RWPE1 (cell line): ENCODE data around the gene RRP8.

Experiments used
- CTCF ChIA-PET: fragments of 350-600 bp; sonication (Branson Sonifier 250); formaldehyde crosslinking; extraction: SDS; loops from one replicate; lab custom pipeline; 2021; lab: Yijun Ruan, JAX
- POLR2A ChIA-PET: fragments of 400-600 bp; formaldehyde crosslinking; extraction: SDS; loops from one replicate; lab custom pipeline; 2020; ENCODE audit warnings: antibody characterized with exemption; ENCODE audit not compliant: low non-redundant PET; lab: Yijun Ruan, JAX
- DNase-seq: peaks from one replicate; pipeline ENCODE4 v3.0.0; 2012; ENCODE audit warnings: low spot score
- H3K27ac ChIP-seq: fragments of 450-650 bp; 2 replicates; pipeline ENCODE4 v1.5.1; 2017
- TF ChIP-seq, protein P1 (sequence below): fragments of 450-650 bp; conservative IDR thresholded peaks from 2 replicates; pipeline ENCODE4 v1.5.1; 2017; ENCODE audit warnings: low read depth, mild to moderate bottlenecking

The RRP8 gene

DNA sequence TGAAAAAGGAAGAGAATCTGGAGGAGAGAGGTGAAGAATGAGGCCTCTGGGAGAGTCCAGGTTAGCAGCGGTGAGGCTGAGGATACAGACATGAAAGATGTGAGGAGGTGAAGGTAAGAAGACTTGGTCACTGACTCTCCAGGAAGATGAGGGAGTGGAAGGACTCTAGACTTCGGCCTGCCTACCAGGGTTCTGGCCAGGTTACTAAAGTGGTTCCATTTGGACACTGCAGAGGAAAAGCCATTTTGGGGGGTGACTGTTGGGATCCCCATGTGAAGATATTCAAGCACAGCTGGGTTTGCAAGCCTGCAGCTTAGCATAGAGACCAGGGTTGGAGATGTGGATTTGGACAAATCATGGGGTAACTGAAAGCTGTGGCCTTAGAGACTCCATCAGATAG is 44.4 kb upstream of the RRP8 start:
- H3K27ac ChIP-seq = no peak overlapping the region
- TF ChIP-seq, protein P1, sequence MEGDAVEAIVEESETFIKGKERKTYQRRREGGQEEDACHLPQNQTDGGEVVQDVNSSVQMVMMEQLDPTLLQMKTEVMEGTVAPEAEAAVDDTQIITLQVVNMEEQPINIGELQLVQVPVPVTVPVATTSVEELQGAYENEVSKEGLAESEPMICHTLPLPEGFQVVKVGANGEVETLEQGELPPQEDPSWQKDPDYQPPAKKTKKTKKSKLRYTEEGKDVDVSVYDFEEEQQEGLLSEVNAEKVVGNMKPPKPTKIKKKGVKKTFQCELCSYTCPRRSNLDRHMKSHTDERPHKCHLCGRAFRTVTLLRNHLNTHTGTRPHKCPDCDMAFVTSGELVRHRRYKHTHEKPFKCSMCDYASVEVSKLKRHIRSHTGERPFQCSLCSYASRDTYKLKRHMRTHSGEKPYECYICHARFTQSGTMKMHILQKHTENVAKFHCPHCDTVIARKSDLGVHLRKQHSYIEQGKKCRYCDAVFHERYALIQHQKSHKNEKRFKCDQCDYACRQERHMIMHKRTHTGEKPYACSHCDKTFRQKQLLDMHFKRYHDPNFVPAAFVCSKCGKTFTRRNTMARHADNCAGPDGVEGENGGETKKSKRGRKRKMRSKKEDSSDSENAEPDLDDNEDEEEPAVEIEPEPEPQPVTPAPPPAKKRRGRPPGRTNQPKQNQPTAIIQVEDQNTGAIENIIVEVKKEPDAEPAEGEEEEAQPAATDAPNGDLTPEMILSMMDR = no peak
- ChIA-PET POLR2A (no interaction called here), CTCF (no interaction called here)
- DNase-seq = no peak

DNA sequence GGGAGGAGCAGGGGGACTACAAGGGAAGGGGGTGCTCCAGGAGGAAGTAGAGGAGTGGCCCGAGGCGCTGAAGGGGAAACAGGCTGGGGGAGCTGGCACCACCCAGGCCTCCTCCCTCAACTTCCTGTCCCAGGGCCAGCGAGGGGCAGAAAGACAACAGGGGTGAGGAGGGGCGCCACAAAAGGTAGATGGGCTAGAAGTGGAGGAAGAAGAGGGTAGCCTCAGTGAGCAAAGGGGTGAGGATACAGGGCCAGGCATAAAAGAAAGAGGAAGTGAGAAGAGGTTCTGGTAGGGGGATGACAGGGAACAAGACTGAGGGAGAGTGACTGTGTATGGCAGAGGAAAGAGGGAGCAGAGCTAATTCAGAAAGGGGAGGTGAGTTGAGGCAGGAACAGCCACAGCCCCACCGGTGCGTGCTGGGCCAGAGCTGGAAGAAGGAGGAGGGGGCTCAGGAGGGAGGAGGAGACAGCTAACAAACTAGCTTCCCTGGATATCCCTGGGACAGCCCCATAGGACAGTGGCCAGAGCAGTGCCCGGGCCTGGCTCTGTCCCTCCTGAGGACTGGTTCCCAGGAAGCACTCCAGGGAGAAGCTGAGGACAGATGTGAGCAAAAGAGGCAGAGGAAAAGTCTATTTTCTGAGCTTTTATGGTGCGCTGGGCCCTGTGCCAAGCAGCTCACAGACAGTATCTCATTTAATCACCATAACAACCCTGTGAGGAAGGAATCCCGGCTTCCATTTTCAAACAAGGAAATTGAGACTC is 43.7 kb upstream of the RRP8 start:
- POLR2A ChIA-PET = no interaction called here
- CTCF ChIA-PET = no interaction called here
- H3K27ac ChIP-seq = no peak overlapping the region
- TF ChIP-seq, protein P1 = no peak
- no peak for DNase-seq

DNA sequence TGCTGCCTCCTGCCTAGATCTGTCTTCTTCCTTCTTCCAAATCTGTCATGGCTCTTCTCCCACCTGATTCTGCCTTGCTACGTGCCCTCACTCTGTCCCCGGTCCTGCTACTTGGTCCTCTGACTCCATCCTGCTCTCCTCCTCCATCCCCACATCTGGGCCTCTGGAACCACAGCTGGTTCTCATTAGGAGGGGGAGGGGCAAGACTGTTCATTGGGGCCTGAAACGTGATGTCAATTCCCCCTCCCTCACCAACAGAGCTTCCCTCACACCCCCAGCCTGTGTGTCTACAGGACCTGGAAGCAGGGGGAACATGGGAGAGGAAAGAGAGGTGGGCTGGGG is 43.1 kb upstream of the RRP8 start:
- TF ChIP-seq, protein P1 = no peak
- DNase-seq = no peak
- ChIA-PET POLR2A (no interaction called here), CTCF (interaction anchor here (0.5 kb wide), 1 partner anchor 26 kb away, joined by 3 read pairs; no protein-coding TSS in a partner anchor)
- no peak overlapping the region for H3K27ac ChIP-seq

DNA sequence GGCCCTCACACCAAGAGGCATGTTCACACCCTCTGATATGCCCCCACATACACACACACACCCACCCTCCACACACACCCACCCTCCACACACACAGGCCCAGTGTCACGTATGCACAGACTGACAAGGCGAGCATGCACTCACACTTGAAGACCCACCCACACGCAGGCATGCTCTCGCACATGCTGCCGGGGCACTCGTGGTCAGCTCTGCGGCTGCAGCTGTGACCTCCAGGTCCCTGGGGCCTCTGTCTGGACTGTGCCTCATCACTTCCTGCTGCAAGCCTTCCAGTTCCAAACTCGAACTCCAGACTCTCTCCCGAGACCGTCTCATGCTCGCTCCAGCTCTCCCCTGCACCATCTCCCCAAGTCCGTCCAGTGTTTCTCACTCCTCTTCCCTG is 42.7 kb upstream of the RRP8 start:
- CTCF ChIA-PET = interaction anchor here (0.5 kb wide), 1 partner anchor 26 kb away, joined by 3 read pairs; no protein-coding TSS in a partner anchor
- POLR2A ChIA-PET = no interaction called here
- TF ChIP-seq, protein P1 = no peak
- DNase-seq = no peak
- no peak overlapping the region for H3K27ac ChIP-seq

DNA sequence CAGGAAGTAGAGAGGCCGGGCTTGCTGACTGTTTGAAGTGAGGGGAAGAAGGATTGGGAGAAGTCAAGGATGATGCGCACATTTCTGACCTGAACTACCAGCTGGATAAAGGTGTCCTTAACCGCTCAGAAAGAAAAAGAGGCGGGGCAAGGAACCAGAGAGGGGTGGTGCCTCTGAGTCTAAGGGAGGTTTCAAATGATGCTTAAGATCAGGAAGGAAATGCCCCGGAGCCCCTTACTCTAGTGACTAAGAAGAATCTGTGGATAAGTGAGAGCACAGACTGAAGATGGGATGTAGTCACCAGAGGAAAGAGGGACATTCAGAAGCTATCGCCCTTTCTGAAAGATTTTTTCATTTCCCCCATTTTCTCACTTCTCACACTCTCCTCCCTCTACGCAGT is 39.5 kb upstream of the RRP8 start:
- CTCF ChIA-PET = interaction anchor here (0.5 kb wide), 1 partner anchor 25 kb away, joined by 5 read pairs; no protein-coding TSS in a partner anchor
- POLR2A ChIA-PET = no interaction called here
- no peak overlapping the region for H3K27ac ChIP-seq
- no peak for DNase-seq
- TF ChIP-seq, protein P1 = no peak

DNA sequence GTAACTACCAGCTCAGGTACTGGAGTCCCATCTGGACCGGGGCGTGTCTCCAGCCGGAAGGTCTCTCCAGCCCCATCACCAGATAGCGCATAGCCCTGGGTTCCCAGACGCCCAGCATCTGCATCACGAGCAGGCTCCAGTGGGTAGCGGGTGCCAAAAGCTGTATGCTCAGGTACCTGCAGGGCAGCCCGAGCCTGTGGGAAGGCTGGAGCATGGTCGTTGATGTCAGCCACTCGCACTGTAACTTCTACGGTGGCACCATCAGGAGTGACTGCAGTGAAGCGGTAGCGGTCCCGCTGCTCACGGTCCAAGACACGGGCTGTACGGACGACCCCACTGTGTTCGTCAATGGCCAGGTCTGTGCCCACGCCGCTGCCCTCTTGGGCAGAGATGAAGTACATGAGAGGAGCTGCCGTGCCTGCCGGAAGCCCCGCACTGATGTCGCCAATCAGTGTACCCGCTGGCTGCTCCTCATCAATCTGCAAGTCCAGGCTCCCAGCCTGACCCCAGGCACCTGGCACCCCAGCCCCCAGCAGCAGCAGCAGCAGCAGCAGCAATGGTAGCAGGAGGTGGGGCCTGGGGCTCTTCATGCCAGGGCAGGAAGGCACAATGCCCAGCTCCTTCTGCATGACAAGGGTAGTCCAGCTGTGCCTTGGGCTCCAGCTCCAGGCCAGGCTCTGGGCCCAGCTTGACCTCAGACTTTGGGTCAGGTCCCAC is 37.7 kb upstream of the RRP8 start:
- POLR2A ChIA-PET = no interaction called here
- no peak for DNase-seq
- CTCF ChIA-PET = interaction anchor here (0.6 kb wide), 1 partner anchor 1049 kb away, joined by 3 read pairs; no protein-coding TSS in a partner anchor
- H3K27ac ChIP-seq = no peak overlapping the region
- TF ChIP-seq, protein P1 = no peak
